ENCODE data around the gene HACD1.
"Not testable (repeated sequence)": the region's sequence is repeated elsewhere in the genome, so short reads cannot be mapped to it uniquely, and the experiment has no call there.

The HACD1 gene

DNA sequence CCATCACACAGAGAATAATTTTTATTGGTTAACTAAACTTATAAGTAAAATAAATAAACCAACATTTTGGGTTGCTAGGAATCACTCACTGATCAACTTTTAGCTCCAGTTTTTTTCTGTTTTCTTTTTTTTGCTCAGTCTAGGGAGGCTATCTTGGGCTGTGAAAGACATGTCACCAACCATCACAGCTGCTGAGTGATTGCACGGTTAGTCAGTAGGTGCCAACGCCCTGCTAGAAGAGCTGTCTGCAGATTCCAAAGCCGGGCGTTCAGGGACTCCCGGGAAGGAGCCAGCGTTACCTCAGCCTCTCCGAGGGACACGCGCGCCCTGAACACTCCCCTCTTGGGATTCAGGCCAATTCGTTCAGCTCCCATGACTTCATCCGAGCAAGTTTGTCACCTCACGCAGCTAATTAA is 26.2 kb upstream of the HACD1 start:
- no peak for DNase-seq

DNA sequence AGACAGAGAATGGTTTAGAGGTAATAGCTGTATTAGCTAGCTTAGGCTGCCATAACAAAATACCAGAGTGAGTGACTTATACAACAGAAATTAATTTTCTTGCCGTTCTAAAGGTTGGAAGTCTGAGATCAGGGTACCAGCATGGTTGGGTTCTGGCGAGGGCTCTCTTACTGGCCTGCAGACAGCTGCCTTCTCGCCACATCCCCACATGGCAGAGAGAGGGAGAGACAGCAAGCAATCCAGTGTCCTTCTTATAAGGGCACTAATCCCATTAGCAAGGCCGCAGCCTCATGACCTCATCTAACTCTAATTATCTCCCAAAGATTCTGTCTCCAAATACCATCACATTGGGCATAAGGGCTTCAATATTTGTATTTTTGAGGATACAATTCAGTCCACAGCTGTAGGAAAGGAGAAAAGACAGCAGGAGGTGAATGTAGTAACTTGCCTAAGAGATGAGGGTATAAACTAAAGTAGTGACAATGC is 23.2 kb upstream of the HACD1 start:
- no peak for DNase-seq

DNA sequence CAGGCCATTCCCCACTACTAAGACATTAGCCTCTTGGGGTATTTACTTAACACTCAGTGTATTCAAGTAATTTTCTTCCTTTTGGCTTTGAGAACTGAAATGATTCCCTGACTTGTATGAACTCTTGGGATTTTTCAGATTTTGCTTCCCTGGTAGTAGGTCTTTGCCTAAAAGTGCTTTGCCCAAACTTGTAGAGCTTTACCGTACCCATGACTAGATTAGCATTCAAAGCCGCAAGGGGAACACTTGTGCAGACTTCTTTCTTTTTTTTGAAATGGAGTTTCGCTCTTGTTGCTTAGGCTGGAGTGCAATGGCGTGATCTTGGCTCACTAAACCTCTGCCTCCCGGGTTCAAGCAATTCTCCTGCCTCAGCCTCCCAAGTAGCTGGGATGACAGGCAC is 20.7 kb upstream of the HACD1 start:
- DNase-seq: no peak

DNA sequence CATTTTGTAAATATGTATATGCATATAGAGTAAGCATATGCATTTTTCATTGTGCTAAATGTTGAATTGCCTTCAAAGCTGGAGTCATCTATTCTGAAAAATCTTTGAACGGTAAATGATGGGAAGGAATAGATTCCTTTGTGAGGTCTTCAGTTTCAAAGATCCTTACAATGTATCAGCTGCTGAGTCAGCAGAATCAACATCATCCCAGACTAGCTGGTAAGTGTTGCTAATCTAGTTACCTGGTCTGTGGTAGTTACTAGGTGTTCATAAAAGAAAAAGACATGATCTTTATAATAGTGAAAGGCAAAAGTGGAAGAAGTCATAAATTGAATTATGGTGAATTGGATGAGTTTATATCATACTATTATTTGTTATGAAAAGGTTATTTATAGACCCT is 16.2 kb upstream of the HACD1 start:
- DNase-seq: no peak

DNA sequence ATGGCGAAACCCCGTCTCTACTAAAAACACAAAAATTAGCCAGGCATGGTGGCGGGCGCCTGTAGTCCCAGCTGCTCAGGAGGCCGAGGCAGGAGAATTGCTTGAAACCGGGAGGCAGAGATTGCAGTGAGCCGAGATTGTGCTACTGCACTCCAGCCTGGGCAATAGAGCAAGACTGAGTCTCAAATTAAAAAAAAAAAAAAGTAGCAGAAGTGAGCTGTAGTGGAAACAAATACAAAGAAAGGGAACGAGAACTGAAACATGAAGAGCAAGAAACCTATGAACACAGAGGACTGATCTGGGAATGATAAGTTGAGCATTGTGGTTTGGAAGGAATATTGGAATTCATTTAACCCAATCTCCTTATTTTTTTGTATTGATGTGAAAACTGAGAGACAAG is 15.4 kb upstream of the HACD1 start:
- not testable (repeated sequence) for DNase-seq

DNA sequence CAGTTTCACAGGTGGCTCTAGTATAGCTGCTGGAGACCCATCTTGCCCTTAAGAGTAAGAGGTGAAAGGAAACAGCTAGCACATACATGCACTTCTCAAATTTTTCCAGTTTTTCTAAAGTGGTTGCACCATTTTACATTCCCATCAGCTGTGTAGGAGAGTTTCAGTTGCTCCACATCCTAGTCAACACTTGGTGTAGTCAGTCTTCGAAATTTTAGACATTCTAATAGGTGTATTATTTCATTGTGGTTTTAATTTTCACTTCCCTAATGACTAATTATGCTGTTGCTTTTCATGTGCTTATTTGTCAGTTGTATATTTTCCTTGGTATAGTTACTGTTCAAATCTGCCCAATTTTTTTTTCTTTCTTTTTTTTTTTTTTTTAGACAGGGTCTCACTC is 9.5 kb upstream of the HACD1 start:
- no peak for DNase-seq

DNA sequence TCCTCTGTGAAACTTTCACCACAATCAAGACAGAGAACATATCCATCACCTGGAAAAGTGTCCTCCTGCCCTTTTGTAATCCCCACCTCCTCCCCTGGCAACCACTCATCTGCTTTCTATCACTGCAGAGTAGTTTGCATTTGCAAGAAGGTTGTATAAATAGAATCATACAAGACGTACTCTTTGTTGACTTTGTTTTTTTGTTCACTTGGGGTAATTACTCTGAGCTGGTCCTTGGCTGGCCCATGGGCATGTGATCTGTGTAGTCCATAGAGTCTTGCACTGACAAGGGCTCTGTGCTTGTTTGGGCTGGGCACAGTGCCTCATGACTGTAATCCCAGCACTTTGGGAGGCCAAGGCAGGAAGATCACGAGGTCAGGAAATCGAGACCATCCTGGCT is 7.8 kb upstream of the HACD1 start:
- no peak for DNase-seq

DNA sequence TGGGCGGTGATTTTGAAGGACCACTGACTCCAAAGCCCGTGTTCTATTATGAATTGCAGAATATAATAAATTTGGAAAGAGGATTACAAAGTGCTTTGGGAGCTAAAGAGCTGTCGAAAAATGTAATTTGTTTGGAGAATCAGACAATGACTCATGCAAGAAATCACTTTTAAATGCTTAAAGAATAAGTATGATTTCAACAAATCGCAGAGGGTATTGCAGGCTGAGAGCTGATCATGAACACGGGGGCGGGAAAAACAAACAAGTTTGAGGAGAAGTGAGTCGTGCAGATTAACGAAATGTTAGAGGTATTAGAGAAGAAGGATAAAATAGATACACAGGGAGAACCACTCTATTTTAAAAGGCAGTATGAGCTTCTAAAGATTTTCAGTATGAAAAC is 4.9 kb upstream of the HACD1 start:
- DNase-seq: no peak

DNA sequence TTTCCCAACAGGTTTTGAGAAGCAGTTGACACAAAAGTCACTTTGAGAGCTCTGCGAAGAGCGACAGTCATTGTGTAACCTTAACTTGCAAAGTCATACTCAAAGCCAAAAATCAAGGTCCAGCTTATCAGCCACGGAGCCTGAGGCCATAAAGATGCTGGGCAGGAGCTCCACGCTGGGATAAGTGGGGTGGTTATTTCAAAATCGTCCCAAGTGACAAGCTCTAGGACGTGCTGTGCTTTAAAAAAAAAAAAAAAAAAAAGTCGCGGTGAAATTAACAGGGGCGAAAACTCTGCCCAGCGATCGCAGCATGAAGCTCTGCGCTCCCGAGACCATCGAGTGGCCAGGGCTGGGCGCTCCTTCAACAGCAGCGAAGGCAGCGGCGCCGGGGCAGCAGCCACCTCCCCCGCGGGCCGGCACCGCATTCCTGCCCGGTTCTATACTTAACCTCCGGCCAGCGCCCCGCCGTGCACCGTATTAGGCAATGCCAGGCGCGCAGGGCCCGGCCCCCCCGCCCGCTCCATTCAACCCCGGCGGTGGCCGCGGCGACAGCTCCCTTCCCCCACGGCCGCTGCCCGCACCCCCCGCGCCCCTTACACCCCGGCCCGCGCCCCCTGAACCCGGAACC is 657 bp downstream of the HACD1 start:
- no peak for DNase-seq

DNA sequence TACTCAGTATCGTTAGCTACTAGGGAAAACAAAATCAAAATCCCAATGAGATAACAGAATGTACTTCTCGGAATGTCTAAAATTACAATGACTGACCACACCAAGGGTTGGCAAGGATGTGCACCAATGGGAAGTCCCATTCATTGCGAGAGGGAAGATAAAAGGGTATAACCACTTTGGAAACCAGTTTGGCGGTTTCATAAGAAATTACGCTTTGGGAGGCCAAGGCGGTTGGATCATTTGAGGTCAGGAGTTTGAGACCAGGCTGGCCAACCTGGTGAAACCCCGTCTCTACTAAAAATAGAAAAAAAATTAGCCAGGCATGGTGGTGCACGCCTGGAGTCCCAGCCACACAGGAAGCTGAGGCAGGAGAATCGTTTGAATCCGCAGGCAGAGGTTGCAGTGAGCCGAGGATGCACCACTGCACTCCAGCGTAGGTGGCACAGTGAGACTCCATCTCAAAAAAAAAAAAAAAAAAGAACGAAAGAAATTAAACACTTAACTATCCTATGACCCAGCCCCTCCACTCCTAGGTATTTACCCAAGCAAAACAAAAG is 7.6 kb downstream of the HACD1 start:
- no peak for DNase-seq

DNA sequence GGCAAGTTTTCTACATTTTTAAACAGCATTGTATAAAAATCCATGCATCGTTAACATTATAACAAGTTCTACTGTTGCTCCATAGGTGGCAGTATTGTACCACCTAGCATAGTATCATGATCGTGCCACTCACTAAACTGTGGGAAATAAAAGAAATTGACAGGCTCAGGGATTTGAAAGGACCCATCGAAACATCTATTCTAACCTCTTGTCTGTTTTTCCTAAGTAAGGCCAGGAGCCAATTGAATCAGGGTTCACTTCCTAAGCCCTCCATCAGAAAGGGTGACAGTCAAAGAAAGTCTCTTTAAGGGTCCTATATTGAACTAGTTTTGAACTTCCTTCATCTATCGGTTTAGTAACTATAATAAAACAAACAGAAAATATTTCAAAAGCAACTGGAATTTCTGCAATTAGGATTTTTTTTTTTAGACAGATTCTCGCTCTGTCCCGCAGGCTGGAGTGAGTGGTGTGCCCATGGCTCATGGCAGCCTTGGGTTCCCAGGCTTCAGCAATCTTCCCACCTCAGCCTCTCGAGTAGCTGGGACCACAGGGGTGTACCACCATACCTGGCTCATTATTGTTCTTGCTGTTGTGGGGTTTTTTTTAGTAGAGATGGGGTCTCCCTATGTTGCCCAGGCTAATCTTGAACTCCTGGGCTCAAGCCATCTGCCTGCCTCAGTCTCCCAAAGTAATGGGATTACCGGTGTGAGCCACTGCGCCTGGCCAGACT is 9.4 kb downstream of the HACD1 start:
- DNase-seq: peak; percentile 43

DNA sequence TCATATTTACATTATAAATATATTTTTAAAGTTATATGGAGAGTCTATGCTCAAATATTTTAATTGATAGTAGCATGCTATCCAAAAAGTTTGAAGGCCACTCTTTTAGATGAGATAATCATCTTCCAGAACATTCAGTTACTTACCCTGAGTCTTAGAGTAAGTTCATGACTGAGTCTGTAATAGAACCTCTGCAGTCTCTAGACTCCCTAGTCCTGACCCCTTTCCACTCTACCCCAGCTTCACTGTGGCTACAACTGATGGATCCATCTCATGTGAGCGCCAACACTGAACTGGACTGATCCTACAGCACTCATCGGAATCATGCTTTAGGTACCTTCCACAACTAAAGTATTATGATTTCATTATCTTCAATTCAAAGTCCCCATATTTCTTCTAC is 10.1 kb downstream of the HACD1 start:
- DNase-seq: no peak

DNA sequence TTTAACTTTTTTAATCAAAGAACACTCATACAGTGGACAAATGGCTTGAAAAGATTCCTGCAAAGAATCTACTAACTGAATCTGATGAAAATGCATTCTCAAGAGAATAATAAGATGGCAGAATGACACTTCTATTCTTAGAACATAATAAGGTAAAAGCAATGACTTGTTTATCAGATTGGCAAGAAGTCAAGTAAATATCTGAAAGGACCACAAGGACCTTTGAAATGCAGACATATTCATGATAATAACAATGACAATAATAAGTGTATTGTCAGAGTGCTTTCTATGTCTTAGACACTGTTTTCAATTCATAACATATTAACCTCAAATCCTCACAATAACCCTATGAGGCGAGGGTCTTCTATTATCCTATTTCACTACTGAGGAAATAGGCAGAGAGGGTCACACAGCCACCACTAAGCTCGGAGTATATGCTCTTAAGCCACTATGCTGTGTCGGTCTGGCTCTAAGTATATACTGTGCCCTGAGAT is 10.6 kb downstream of the HACD1 start:
- no peak for DNase-seq

DNA sequence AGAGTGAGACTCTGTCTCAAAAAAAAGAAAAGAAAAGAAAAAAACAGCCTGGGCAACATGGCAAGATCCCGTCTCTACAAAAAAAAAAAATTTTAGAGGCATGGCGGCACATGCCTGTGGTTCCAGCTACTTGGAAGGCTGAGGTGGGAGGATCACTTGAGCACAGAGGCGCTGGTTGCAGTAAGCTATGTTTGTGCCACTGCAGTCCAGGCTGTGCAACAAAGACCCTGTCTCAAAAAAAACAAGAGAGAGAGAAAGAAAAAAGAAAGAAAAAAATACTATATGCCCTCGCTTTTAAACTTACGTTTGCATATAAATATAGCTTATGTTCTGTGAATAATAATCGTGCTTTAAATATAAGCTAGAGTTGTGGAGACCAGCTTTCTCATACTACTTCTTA is 11.2 kb downstream of the HACD1 start:
- DNase-seq: no peak

DNA sequence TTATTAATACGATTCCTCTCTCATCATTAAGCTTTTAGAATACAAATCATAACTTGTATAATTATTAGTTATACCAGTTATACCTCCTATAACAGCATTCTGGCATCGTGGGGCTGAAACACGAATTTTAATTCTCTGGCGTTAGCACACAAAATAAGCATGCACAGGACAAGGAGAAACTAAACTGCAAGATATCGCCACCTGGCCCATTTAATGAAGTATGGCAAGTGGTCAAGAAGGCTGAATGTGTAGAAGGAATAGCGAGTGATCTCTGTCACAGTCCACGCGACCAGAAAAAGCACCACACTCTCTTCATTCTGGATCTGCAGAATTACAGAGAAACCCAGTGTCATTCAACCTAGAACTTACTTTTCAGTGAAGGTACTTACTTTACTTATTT is 18.1 kb downstream of the HACD1 start:
- no peak for DNase-seq

DNA sequence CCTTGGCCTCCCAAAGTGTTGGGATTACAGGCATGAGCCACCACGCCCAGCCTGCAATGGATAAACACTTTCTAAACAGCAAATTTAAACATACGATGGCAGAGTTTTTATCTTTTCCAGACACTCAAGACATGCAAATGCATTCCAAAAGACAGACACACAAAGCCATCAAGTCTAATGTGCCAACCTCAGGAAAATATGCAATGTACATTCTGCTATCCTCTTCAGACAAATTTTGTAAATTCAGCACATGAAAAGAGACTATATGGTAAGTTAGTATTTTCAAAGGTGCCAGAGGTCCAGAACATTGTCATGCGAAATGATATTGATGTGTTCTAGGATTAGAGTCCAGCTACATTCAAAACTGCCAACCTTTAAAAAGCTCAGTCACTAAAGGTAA is 19.8 kb downstream of the HACD1 start:
- DNase-seq: no peak

DNA sequence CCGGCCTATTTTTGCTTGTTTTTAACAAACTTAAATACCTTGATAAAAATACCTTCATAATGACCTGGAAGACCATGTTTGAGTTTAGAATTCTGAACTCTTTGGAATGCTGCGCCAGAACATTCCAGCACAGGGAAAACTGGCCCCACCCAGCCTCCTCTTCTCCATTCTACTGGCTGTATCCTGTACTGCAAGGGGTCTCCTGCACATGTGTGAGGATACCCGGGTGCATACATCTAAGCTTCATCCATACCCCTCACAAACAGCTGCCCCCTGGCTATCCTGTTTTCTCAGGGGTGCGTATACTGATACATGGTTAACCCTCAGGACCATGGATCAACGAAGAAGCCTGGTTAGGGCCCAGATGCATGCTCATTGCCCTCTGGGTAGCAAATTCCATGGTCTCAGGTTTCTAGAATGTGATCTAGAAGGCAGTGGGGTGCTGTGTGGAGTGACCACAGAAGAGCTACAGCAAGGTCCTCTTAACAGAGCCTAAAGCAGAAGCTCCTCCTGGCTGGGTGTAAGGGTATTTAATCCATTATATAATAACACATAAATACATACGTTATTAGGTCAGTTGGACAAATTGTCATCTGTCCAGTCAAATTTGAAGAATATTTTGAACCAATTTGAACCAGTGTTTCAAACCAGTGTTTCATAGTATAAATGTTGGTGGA is 26.1 kb downstream of the HACD1 start:
- DNase-seq: no peak

DNA sequence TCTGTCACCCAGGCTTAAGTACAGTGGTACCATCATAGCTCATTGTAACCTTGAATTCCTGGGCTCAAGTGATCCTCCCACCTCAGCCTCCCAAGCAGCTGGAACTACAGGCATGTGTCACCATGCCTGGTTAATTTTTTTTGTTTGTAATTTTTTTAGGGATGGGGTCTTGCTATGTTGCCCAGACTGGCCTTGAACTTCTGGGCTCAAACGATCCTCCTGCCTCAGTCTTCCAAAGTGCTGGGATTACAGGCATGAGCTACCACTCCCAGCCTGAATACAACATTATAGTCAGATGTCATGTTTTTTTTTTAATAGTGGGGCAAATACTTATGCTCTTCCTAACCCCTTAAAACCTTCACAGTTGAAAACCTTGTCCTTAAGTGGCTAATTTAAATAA is 27.9 kb downstream of the HACD1 start:
- DNase-seq: not testable (repeated sequence)

DNA sequence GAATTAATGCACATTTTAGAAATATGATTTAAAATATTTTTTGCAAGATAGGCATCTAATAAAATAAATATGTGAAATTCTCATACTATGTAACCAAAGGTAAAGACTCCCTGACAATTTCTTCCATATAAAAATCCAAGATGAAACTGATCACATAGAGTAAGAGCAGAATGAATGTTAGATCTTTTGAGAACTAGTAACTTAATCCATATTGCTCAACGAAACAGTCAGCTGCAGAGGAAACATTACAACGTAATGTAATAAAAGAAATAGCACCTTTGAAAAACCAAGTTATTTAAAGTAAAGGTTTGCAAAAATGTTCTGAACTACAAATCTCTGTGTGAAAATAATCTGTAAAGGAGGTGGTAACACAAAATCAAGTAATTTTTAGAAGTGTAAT is 28.8 kb downstream of the HACD1 start:
- no peak for DNase-seq

DNA sequence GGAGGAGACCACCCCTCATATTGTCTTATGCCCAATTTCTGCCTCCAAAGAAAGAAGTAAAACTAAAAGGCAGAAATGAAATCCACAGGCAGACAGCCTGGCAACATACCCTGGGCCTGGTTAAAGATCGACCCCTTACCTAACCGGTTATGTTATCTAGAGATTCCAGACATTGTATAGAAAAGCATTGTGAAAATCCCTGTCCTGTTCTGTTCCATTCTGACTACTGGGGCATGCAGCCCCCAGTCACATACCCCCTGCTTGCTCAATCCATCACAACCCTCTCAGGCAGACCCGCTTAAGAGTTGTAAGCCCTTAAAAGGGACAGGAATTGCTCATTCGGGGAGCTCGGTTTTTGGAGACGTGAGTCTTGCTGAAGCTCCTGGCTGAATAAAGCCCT is 29.9 kb downstream of the HACD1 start:
- DNase-seq: not testable (repeated sequence)

DNA sequence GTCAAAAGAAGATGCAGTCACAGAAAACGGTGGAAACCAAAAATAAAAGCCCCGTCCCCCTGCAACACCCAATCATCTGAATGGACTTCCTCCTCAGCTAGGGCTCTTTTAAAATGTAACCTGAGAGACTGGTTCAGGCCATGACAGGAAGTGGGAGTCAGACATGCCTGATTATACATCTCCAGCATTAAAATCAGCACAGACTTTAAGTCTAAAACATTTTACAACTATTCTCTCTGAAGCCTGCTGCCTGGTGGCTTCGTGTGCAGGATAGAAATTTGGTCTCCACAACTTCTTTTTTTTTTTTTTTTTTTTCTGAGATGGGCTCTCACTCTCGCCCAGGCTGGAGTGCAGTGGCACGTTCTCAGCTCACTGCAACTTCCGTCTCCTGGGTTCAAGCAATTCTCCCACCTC is 30.3 kb downstream of the HACD1 start:
- DNase-seq: no peak

DNA sequence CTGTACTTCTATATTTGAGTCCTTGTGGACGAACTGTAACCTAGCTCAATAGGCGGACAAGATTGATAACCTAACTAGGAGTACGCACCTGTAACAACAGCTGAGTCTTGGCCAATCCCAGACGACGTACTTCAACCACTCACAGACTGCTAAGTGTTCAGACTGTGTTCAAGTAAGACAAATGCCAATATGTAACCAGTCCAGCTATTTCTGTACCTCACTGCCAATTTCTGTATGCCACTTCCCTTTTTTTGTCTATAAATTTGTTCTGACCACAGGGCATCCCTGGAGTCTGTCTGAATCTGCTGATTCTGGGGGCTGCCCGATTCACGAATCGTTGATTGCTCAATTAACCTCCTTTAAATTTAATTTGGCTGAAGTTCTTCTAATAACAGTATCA is 32.2 kb downstream of the HACD1 start:
- no peak for DNase-seq

DNA sequence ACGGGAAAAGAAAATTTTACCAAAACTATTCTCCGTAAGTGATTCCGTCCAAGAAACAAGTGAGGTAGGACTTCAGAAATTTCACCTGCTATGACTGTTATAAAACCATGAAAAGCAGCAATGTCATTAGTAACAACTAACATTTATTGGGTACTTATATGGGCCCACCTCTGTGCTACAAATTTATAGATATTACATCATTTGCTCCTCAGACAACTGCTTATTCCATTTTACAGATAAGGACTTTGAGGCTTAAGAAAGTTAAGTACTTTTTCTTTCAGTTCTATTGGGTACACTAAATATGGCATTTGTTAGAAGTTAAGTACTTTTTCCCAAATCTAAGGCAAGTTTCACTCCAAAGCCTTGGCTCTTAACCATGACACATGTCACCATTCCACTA is 36.3 kb downstream of the HACD1 start:
- no peak for DNase-seq

DNA sequence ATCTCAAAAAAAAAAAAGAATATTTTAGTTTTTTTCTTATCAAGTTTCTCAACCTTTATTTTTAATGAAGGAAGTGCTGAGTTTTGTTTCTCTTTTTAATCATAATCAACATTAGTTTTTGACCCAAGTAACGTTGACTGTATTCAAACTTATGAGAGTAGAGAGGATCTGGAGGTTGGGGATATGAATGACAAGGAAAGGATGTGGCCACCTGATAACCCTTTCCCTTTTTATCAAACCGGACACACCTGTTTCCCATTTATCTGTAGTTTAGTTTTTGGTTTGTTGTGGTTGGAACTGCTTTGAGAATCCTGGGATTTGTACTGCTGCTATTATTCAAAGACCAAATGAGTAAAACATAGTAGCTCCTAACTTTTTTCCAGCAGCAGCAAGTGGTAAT is 38.6 kb downstream of the HACD1 start:
- DNase-seq: no peak

Data from NCI-H1436 (cell line).